OCI-LY3 (cell line): ENCODE measurements around the gene TTC39A.

ENCODE experiments used
- H2AFZ ChIP-seq: fragments of 200-600, 300-600 bp; shearing (Covaris generic); 2 replicates; pipeline ENCODE4 v1.6.0; 2014; ENCODE audit warnings: antibody characterized with exemption, low read depth, low read length
- H3K27ac ChIP-seq: fragments of 200-600, 300-600 bp; sonication (generic); 2 replicates; pipeline ENCODE4 v1.5.1; 2014; ENCODE audit warnings: mild to moderate bottlenecking, low read length, moderate library complexity, mixed read lengths
- H3K27me3 ChIP-seq: fragments of 200-600, 300-600 bp; sonication (generic); 2 replicates; pipeline ENCODE4 v1.6.1; 2014; ENCODE audit warnings: low read depth, low read length, mixed read lengths
- H3K36me3 ChIP-seq: fragments of 200-600, 300-600 bp; sonication (generic); replicated peaks from 2 replicates; pipeline ENCODE3; 2014; ENCODE audit warnings: low read depth, low read length, mixed read lengths
- H3K4me1 ChIP-seq: fragments of 300-600, 200-600 bp; sonication (generic); 2 replicates; pipeline ENCODE4 v1.6.1; 2014; ENCODE audit warnings: low read length, mixed read lengths
- H3K4me2 ChIP-seq: fragments of 200-600, 300-600 bp; sonication (generic); 2 replicates; pipeline ENCODE4 v1.6.1; 2014; ENCODE audit warnings: low read length, mixed read lengths
- H3K4me3 ChIP-seq: fragments of 300-600, 200-600 bp; sonication (generic); 2 replicates; pipeline ENCODE4 v1.5.1; 2014; ENCODE audit warnings: antibody characterized with exemption, mild to moderate bottlenecking, low read length, moderate library complexity
- H3K79me2 ChIP-seq: fragments of 300-600, 200-600 bp; shearing (Covaris generic); 2 replicates; pipeline ENCODE4 v1.6.1; 2014; ENCODE audit warnings: mild to moderate bottlenecking, low read length, mixed read lengths
- H3K9ac ChIP-seq: fragments of 300-600, 200-600 bp; shearing (Covaris generic); 2 replicates; pipeline ENCODE4 v1.6.0; 2014; ENCODE audit warnings: mild to moderate bottlenecking, low read length, moderate library complexity
- H3K9me3 ChIP-seq: fragments of 200-600, 300-600 bp; shearing (Covaris generic); 2 replicates; pipeline ENCODE4 v1.6.1; 2014; ENCODE audit warnings: low read length, mixed read lengths; ENCODE audit not compliant: insufficient read depth
- H4K20me1 ChIP-seq: fragments of 200-600, 300-600 bp; sonication (generic); 2 replicates; pipeline ENCODE4 v1.6.1; 2016; ENCODE audit warnings: low read length, mixed read lengths; ENCODE audit not compliant: insufficient read depth
- CTCF ChIP-seq: fragments of 200-600, 300-600 bp; sonication (generic); IDR thresholded peaks from 2 replicates; pipeline ENCODE4 v1.5.1; 2014; ENCODE audit warnings: antibody characterized with exemption, low read length, low read depth
- EZH2phosphoT487 ChIP-seq: fragments of 200-600 bp; shearing (Covaris generic); IDR thresholded peaks from 2 replicates; pipeline ENCODE4 v1.6.1; 2018; ENCODE audit warnings: antibody characterized with exemption, mixed run types, low read depth

The TTC39A gene

DNA sequence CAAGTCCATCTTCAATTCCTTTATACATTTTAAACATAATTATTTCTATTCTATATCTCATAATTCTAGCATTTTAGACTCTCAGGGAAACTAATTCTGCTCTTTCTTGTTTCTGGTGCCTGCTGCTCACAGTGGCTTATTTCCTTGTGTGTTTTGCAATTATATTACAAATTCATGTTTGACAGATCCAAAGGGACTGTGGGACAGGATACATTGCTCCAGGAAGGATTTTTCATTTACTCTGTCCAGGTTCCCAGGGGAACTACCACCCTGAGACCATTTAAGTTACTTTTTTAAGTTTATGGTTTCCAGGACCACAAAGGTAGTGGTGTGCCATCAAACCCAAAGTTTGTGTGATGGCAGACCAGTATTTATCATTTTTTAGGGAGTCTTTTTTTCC is 6.6 kb downstream of the TTC39A start:
- H3K27me3 ChIP-seq = no peaks in the 10 kb centered on the region
- H4K20me1 ChIP-seq = no peaks in the 10 kb centered on the region
- no peak overlapping the region for H3K4me2 ChIP-seq
- no peaks in the 10 kb centered on the region for H3K79me2 ChIP-seq
- H3K9me3 ChIP-seq = no peaks in the 10 kb centered on the region
- no peak for TF ChIP-seq CTCF
- no peak for TF ChIP-seq EZH2phosphoT487
- no peak overlapping the region for H3K27ac ChIP-seq
- H2AFZ ChIP-seq = no peak overlapping the region
- H3K9ac ChIP-seq = no peak overlapping the region
- no peaks in the 10 kb centered on the region for H3K4me1 ChIP-seq
- no peaks in the 10 kb centered on the region for H3K36me3 ChIP-seq
- no peak overlapping the region for H3K4me3 ChIP-seq

- H3K4me2 ChIP-seq = no peak overlapping the region
- H3K4me3 ChIP-seq = no peak overlapping the region
- TF ChIP-seq CTCF (no peak), EZH2phosphoT487 (no peak)
- H3K4me1 ChIP-seq = no peaks in the 10 kb centered on the region
- no peaks in the 10 kb centered on the region for H3K79me2 ChIP-seq
- H3K9me3 ChIP-seq = no peaks in the 10 kb centered on the region
- H3K36me3 ChIP-seq = no peaks in the 10 kb centered on the region
- H3K9ac ChIP-seq = no peak overlapping the region
- no peak overlapping the region for H3K27ac ChIP-seq
- H3K27me3 ChIP-seq = no peaks in the 10 kb centered on the region
- no peaks in the 10 kb centered on the region for H4K20me1 ChIP-seq
- no peak overlapping the region for H2AFZ ChIP-seq
Observed at GRCh38 chr1:51322417-51323101, 7.8 kb downstream of the TTC39A start.

DNA sequence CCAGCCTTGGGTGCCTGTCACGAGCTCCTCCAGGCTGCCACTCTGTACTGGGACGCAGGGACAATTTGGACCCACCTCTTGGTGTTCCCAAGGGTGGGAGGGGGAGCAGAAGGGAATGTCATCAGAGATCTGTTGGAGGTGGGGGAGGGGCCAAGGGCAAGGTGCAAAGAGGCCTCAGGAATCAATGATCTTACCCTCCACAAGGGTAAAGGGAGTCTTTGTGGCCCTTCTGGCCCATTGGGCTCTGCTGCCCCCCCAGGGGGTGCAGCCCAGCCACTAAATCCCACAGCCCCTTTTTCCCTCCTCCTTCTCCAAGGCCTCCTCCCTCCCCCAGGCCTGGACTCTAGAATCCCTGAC is 8.5 kb downstream of the TTC39A start:
- Histone ChIP-seq H3K9me3 (no peaks in the 10 kb centered on the region), H3K27me3 (no peaks in the 10 kb centered on the region), H3K4me2 (no peak overlapping the region), H3K27ac (no peak overlapping the region), H3K4me1 (no peaks in the 10 kb centered on the region), H3K36me3 (no peaks in the 10 kb centered on the region), H3K79me2 (no peaks in the 10 kb centered on the region), H3K4me3 (no peak overlapping the region), H4K20me1 (no peaks in the 10 kb centered on the region), H2AFZ (no peak overlapping the region), H3K9ac (no peak overlapping the region)
- no peak for TF ChIP-seq EZH2phosphoT487
- no peak for TF ChIP-seq CTCF

DNA sequence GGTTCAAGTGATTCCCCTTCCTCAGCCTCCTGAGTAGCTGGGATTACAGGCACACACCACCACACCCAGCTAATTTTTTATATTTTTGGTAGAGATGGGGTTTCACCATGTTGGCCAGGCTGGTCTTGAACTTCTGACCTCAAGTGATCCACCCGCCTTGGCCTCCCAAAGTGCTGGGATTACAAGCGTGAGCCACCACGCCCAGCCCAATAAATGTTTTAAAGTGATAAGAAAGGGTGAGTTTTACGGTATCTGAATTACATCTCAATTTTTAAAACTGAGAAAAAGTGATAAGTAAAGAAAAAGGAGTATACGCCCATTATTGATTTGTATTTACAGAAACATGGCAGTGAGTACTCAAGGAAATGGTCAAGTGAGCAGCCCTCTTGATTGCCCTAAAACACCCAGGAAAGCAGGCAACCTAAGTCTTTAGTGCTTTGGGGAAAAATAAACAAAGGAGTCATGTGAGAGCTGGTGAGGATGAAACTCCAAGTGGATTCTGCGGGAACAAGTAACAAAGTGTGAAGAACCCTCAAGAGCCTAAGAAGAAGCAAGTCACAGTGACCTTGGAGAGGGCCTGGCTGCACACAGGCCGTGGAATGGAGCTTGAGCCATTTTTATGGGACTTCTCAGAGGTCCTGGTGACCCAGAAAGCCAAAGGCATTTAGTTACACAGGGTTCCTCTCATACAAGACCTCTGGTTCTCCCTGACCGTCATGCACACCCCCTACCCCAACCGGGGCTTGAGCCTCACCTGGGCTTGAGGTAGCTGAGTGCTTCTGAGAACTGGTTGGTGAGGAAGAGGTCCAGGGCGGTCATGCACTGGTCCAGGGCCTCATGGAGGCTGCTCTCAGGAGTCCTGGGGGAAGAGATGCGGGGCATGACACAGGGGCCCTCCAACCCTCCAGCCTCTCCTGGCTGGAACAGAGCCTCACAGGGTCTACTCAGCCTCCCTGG is 9.1 kb downstream of the TTC39A start:
- Histone ChIP-seq H3K4me1 (peaks cover 6% of the 10 kb centered on the region), H3K79me2 (no peaks in the 10 kb centered on the region), H3K9me3 (no peaks in the 10 kb centered on the region), H3K4me2 (no peak overlapping the region), H4K20me1 (no peaks in the 10 kb centered on the region), H3K27ac (no peak overlapping the region), H3K4me3 (no peak overlapping the region), H3K27me3 (no peaks in the 10 kb centered on the region), H2AFZ (no peak overlapping the region), H3K36me3 (no peaks in the 10 kb centered on the region), H3K9ac (no peak overlapping the region)
- no peak for TF ChIP-seq CTCF
- TF ChIP-seq EZH2phosphoT487 = no peak
